NCI-H1694 (cell line): ENCODE measurements around the gene KANSL2.
"Not testable (repeated sequence)": the region's sequence is repeated elsewhere in the genome, so short reads cannot be mapped to it uniquely, and the experiment has no call there.

ENCODE experiments used
- DNase-seq: peaks from one replicate; lab custom pipeline; 2025; lab: John Stamatoyannopoulos, UW

Gene KANSL2

GRCh38 chr12:48681710-48682532 lies at the start of gene KANSL2:
TSS of gene KANSL2 (minus strand) at chr12:48682238. CDS start at chr12:48681632, 606 bp downstream.
- DNase-seq = peak; percentile 95

DNA sequence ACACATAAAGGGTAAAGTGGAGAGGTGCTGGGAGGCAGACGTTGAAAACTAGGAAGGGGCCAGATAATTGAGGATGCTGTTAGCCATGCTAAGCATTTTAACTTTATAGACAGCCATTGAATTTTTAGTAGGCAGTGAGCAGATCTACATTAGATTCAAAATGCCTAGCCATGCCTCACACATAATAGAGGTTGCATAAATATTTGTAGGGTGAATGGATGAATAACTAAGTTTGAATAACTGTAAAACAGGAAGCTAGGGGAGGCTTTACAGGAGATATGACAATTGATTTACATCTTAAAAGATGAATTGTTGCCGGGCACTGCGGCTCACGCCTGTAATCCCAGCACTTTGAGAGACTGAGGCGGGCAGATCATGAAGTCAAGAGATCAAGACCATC lies 46.8 kb upstream of the KANSL2 start:
- no peak for DNase-seq

GRCh38 chr12:48720737-48721136 lies 38.7 kb upstream of the KANSL2 start:
- DNase-seq = not testable (repeated sequence)

DNA sequence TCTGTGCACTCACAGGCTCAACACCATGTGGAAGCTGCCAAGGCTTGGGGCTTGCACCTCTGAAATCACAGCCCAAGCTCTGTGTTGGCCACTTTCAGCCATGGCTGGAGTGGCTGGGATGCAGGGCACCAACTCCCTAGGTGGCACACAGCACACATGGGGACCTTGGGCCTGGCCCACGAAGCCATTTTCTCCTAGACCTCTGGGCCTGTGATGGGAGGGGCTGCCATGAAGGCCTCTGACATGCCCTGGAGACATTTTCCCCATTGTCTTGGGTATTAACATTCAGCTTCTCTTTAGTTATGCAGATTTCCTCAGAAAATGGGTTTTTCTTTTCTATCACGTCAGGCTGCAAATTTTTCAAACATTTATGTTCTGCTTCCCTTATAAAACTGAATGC lies 38.1 kb upstream of the KANSL2 start:
- DNase-seq = not testable (repeated sequence)

DNA sequence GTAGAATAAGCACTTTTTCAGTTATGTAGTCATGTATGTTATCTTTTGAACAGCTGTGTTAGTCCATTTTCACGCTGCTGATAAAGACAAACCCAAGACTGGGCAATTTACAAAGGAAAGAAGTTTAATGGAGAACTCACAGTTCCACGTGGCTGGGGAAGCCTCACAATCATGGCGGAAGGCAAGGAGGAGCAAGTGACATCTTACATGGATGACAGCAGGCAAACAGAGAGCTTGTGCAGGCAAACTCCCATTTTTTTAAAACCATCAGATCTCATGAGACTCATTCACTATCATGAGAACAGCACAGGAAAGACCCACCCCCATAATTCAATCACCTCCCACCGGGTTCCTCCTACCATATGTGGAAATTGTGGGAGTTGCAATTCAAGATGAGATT lies 37.0 kb upstream of the KANSL2 start:
- not testable (repeated sequence) for DNase-seq

- DNase-seq = no peak
Measured at GRCh38 chr12:48717252-48717695, 35.2 kb upstream of the KANSL2 start.

GRCh38 chr12:48716493-48717251 lies 34.6 kb upstream of the KANSL2 start, which contains the start of gene CCNT1:
TSS of gene CCNT1 (minus strand) at chr12:48716707. CDS start at chr12:48716675, 32 bp downstream.
- peak; percentile 97 for DNase-seq

DNA sequence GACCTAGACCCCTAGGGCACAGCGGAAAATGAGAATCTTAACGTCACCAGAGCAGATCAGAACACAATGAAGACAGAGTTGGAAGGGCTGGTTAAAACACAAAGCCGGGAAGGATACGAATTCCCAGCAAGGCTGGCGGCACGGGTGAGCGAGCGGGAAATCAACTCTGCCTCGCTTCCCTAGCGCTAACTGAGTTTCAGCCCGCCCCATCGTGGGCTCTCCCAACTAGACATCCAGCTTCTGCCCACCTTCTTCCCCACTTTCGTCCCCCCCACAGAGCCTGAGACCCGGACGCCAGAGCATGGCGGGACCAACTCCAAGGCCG lies 34.1 kb upstream of the KANSL2 start:
- DNase-seq = no peak

- no peak for DNase-seq
Measured at GRCh38 chr12:48712209-48712608, 30.2 kb upstream of the KANSL2 start.

- not testable (repeated sequence) for DNase-seq
Measured at GRCh38 chr12:48698822-48699221, 16.8 kb upstream of the KANSL2 start.

- DNase-seq = no peak
Measured at GRCh38 chr12:48696626-48697025, 14.6 kb upstream of the KANSL2 start.

DNA sequence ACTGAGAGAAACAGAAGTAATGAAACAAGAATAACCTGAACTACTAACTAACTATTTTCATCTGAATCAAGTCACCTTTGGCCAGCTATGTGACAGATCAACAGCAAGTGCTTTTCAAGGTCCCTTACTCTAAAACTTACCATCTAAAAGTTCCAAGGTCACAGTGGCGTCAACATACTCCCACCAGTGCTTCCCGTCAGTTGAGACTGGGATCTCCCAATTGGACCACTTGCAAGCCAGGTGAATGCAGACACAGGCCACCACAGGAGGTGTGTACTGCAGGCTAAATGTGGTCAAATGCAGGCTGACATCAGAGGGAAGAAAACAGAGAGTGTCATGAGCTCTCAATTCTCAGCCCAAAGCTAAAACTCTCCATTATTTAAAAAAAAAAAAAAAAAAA lies 13.8 kb upstream of the KANSL2 start:
- DNase-seq = no peak

GRCh38 chr12:48694038-48694437 lies 12.0 kb upstream of the KANSL2 start:
- DNase-seq = no peak

- no peak for DNase-seq
Measured at GRCh38 chr12:48693572-48693971, 11.5 kb upstream of the KANSL2 start.

GRCh38 chr12:48691826-48692487 lies 9.9 kb upstream of the KANSL2 start:
- no peak for DNase-seq

- no peak for DNase-seq
Measured at GRCh38 chr12:48690990-48691389, 9.0 kb upstream of the KANSL2 start.

DNA sequence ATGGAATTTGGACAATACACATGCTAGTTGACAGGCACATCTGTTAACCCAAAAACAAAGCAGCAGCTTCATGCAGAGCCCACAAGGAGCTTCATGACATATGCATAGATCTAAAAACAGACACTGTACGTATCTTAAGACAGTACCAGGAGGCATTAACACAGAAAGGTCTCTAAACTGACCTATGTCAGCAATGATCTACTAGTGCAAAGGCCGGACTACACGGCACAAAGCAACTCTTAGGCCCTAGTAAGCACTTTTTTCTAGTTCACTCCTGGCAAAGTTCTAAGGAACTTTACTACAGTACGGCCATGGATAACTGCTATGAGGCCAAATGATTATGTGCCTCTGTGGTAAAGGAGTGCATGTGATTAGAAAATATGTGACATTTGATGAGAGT lies 8.4 kb upstream of the KANSL2 start:
- no peak for DNase-seq

- DNase-seq = no peak
Measured at GRCh38 chr12:48688836-48689235, 6.8 kb upstream of the KANSL2 start.

DNA sequence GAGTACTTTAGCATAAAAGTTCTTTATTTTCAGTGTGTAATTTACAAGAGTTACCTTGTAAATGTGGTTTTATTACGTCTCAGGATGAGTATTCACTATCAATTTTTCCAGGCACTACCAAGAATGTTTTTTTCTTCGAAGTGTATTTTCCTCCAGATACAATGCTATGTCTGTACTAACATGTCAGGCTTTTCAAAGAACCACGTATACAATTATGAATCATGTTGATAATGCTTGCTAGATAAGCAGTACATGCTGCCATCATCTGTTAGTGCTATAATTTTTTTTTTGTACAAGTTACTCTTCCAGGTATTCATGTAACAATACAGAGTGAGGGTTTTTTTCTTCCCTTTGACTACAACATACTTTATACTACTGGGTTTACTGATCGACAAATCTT lies 5.6 kb upstream of the KANSL2 start:
- no peak for DNase-seq

DNA sequence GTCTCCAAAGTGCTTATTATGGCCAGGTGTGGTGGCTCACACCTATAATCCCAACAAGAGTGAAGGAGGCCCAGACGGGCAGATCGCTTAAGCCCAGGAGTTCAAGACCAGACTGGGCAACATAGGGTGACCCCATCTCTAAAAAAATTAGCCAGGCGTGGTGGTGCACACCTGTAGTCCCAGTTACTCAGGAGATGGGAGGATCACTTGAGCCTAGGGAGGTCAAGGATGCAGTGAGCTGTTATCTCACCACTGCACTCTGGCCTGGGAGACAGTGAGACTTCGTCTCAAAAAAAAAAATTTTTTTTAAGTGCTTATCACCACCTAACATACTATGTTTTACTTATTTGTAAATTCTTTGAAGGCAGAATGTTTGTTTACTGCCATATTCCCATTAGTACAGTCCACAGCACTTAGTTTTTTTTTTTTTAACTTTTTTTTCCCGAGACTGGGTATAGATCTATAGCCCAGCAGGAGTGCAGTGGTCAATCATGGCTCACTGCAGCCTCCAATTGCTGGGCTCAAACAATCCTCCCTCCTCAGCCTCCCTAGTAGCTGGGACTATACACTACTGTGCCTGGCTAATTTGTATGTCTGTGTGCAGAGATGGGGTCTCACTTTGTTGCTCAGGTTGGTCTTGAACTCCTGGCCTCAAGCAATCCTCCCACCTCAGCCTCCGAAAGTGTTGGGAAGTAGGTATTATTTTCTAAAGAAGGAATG lies 4.7 kb upstream of the KANSL2 start:
- no peak for DNase-seq

GRCh38 chr12:48686037-48686595 lies 4.1 kb upstream of the KANSL2 start:
- no peak for DNase-seq

DNA sequence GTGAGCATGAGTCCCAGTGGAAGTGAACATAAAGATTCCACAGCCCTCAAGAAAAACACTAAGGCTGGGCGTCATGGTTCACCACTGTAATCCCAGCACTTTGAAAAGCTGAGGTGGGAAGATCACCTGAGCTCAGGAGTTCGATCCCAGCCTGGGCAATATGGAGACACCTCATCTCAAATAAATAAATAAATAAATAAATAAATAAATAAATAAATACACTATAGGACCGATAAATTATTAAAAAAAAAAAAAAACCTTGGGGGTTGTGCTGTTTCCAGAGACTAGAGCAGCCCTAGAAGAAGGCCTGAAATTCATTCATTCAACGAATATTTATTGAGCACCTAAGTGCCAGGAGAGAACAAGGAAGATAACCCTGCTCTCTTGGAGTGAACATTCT lies 1.5 kb upstream of the KANSL2 start:
- no peak for DNase-seq
